A549 (cell line): ENCODE data around the gene GBP4.

Experiments
- BHLHE40 ChIP-seq: IDR thresholded peaks from 2 replicates; pipeline ENCODE4 v1.6.1; 2012; ENCODE audit warnings: low read depth, low read length, inconsistent platforms
- CEBPB ChIP-seq, 2 experiments: fragments of >200 bp in 1 of 2; sonication (Bioruptor Twin) in 1 of 2; formaldehyde crosslinking in 1 of 2; IDR thresholded peaks; 2 replicates each; pipeline ENCODE4 v1.6.1; 2012 to 2016
- CTCF ChIP-seq: fragments of >200 bp; sonication (Bioruptor Twin); formaldehyde crosslinking; IDR thresholded peaks from 3 replicates; pipeline ENCODE4 v1.5.1; 2016
- E2F6 ChIP-seq: IDR thresholded peaks from 2 replicates; pipeline ENCODE4 v1.6.1; 2012; ENCODE audit warnings: low read depth, borderline replicate concordance
- ELK1 ChIP-seq: fragments of 150-350 bp; IDR thresholded peaks from 2 replicates; pipeline ENCODE4 v1.6.1; 2014; ENCODE audit warnings: low read depth, mild to moderate bottlenecking, low read length
- JUN ChIP-seq, 2 experiments: fragments of >200 bp; sonication (Bioruptor Twin); formaldehyde crosslinking; IDR thresholded peaks; 2 replicates in 1 of 2; 3 replicates in 1 of 2; pipeline ENCODE4 v1.6.1; 2016 to 2017
- NFE2L2 ChIP-seq: fragments of 150-350 bp; conservative IDR thresholded peaks from 2 replicates; pipeline ENCODE4 v1.6.1; 2014; ENCODE audit warnings: low read length
- POLR2A ChIP-seq: IDR thresholded peaks from 2 replicates; pipeline ENCODE4 v1.6.1; 2012; ENCODE audit warnings: mild to moderate bottlenecking, low read length
- POLR2AphosphoS2 ChIP-seq: conservative IDR thresholded peaks from 2 replicates; pipeline ENCODE4 v1.6.1; 2012; ENCODE audit warnings: low read length, improper control_type of control experiment, inconsistent platforms
- RNF2 ChIP-seq: fragments of 200-600 bp; sonication (generic); IDR thresholded peaks from 2 replicates; pipeline ENCODE4 v1.6.1; 2016; ENCODE audit warnings: low read depth, mild to moderate bottlenecking, antibody characterized with exemption, moderate library complexity, borderline replicate concordance

GRCh38 chr1:89174491-89174890, 24.3 kb downstream of the GBP4 start:
- no peak for TF ChIP-seq NFE2L2
- no peak for TF ChIP-seq ELK1
- TF ChIP-seq BHLHE40, result no peak
- TF ChIP-seq CTCF, result no peak
- TF ChIP-seq POLR2A, result no peak
- TF ChIP-seq E2F6, result no peak
- no peak for TF ChIP-seq JUN (IDR thresholded peaks at IDR 0.05)
- TF ChIP-seq POLR2AphosphoS2, result no peak
- no peak for TF ChIP-seq CEBPB (IDR thresholded peaks at IDR 0.05)
- TF ChIP-seq RNF2, result no peak
